ENCODE measurements around the gene SLC35F3. TPM values are rescaled to one million over a fixed set of nuclear protein-coding genes. Genes with fewer than 3 reads are reported as not detected.
A peak's percentile ranks its signal among the peaks of the same experiment; 100 is the strongest.

Gene SLC35F3
- total and polyA plus RNA-seq, 9 of the 15 experiments (the other 6 are each of a cell fraction or from before 2014, with no cell fraction given): 0.04 to 0.07 (median 0.04) TPM; not detected in 6

- TF ChIP-seq ZNF239 (CRISPR knock-in tag; IDR thresholded peaks at IDR 0.05) (no peak), ZNF518B (CRISPR knock-in tag; IDR thresholded peaks at IDR 0.05) (no peak), ZNF146 (CRISPR knock-in tag; IDR thresholded peaks at IDR 0.05; ENCODE audit: unreplicated experiment) (no peak), HEY1 (CRISPR knock-in tag; IDR thresholded peaks at IDR 0.05; ENCODE audit: borderline replicate concordance) (no peak), RUNX1 (IDR thresholded peaks at IDR 0.05; ENCODE audit: low read depth) (no peak), ZNF507 (tag; conservative IDR thresholded peaks at IDR 0.05) (no peak), REST (IDR thresholded peaks at IDR 0.05; ENCODE audit: borderline replicate concordance) (peak; percentile 71; the same call in 1 of the 2 replicates), REST (CRISPR knock-in tag; IDR thresholded peaks at IDR 0.05; ENCODE audit: low read depth) (peak; percentile 63; the same call in 1 of the 2 replicates), GABPB1 (CRISPR knock-in tag; IDR thresholded peaks at IDR 0.05) (no peak; the same call in 1 of the 2 replicates), ZKSCAN3 (CRISPR knock-in tag; IDR thresholded peaks at IDR 0.05) (no peak), ZNF586 (CRISPR knock-in tag; conservative IDR thresholded peaks at IDR 0.05) (no peak), CHCHD3 (CRISPR knock-in tag; IDR thresholded peaks at IDR 0.05) (no peak), RAD21 (CRISPR knock-in tag; conservative IDR thresholded peaks at IDR 0.05 in 1 of 2, IDR thresholded peaks at IDR 0.05 in 1 of 2) (peak; percentile 88 to 91)
- TF ChIP-seq, protein P1, sequence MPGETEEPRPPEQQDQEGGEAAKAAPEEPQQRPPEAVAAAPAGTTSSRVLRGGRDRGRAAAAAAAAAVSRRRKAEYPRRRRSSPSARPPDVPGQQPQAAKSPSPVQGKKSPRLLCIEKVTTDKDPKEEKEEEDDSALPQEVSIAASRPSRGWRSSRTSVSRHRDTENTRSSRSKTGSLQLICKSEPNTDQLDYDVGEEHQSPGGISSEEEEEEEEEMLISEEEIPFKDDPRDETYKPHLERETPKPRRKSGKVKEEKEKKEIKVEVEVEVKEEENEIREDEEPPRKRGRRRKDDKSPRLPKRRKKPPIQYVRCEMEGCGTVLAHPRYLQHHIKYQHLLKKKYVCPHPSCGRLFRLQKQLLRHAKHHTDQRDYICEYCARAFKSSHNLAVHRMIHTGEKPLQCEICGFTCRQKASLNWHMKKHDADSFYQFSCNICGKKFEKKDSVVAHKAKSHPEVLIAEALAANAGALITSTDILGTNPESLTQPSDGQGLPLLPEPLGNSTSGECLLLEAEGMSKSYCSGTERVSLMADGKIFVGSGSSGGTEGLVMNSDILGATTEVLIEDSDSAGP (CRISPR knock-in tag; IDR thresholded peaks at IDR 0.05): 0 out of 2 replicates have a peak, but pooled peaks have one; percentile 11
These were observed 418.5 kb downstream of the SLC35F3 start (continued) for GRCh38 chr1:234322979-234323378.

Data from K562 (cell line).